Measurements from ENCODE around the gene RBSN. TPM values are rescaled to one million over a fixed set of nuclear protein-coding genes. Genes with fewer than 3 reads are reported as not detected.

The RBSN gene
- total RNA-seq, 1 donor from 2014 or later: 29.0 TPM

- intact Hi-C loops (cut with micrococcal nuclease): no loop called here
- Mint-ChIP-seq H3K27me3 (peaks cover under 1% of the 10 kb centered on the region), H3K36me3 (ENCODE audit: low read depth) (no peaks in the 10 kb centered on the region), H3K27ac (no peak overlapping the region), H3K4me3 (no peak overlapping the region), H3K4me1 (peaks cover 4% of the 10 kb centered on the region), H3K9me3 (no peaks in the 10 kb centered on the region)
- no peak for TF ChIP-seq CTCF (IDR thresholded peaks at IDR 0.05)
- ATAC-seq (ENCODE audit: low read depth) (no peak), DNase-seq (no peak)
- POLR2A ChIA-PET: no interaction called here
- CTCF ChIA-PET: no interaction called here
These were observed 23.0 kb upstream of the RBSN start for GRCh38 chr3:15121936-15122335.

DNA sequence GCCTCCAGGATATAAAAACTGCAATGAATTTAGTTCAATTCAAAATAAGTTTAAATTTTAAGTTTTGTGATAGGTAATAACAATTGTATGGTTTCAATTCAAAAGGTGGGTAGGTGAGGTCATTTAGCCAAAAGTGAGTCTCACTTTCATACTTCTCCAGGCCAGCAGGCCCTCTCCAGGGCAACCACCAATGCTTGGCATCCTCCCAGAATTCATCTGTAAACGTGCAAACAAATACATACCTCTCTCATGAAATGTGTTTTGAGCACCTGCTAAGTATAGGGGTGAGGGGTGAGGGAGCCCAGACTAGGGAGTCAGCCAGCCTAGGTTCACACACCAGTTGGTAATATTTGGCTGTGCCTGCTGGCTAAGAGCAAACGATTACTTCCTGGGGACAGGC lies 22.0 kb upstream of the RBSN start:
- ChIA-PET CTCF (no interaction called here), POLR2A (no interaction called here)
- no peak overlapping the region for H3K27ac Mint-ChIP-seq
- no peaks in the 10 kb centered on the region for H3K27me3 Mint-ChIP-seq
- H3K4me3 Mint-ChIP-seq: no peak overlapping the region
- no peaks in the 10 kb centered on the region for H3K9me3 Mint-ChIP-seq
- DNase-seq (no peak), ATAC-seq (ENCODE audit: low read depth) (no peak)
- no peaks in the 10 kb centered on the region for H3K36me3 Mint-ChIP-seq (ENCODE audit: low read depth)
- intact Hi-C loops (cut with micrococcal nuclease): no loop called here
- no peak for TF ChIP-seq CTCF (IDR thresholded peaks at IDR 0.05)
- peaks cover 4% of the 10 kb centered on the region for H3K4me1 Mint-ChIP-seq

DNA sequence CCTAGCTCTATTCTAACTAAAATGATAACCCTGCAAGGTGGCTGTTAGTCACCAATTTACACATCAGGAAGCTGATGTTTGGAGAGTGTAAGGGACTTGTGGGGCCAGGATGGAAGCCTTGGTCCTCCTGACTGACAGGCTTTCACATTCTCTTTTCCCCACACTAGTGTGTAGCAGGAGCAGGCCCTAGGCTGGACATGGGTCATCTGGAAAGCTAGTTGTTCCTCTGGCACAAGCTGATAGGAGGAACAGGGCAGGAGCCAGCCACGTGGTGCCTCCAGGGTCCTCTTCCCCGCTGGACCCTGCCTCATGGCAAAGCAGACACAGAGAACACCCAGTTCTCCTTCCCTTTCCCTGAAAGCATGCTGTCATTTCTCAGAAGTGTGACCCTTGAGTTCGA lies 18.1 kb upstream of the RBSN start:
- no peak overlapping the region for H3K4me3 Mint-ChIP-seq
- no peak for DNase-seq
- no peaks in the 10 kb centered on the region for H3K27me3 Mint-ChIP-seq
- ATAC-seq (ENCODE audit: low read depth): no peak
- intact Hi-C loops (cut with micrococcal nuclease): no loop called here
- no peak overlapping the region for H3K27ac Mint-ChIP-seq
- peaks cover 4% of the 10 kb centered on the region for H3K4me1 Mint-ChIP-seq
- no peaks in the 10 kb centered on the region for H3K36me3 Mint-ChIP-seq (ENCODE audit: low read depth)
- H3K9me3 Mint-ChIP-seq: no peaks in the 10 kb centered on the region
- ChIA-PET CTCF (interaction anchor here (0.5 to 1.7 kb wide), 2 partner anchors 10 to 86 kb away, joined by 3 to 8 read pairs; no protein-coding TSS in a partner anchor), POLR2A (no interaction called here)
- no peak for TF ChIP-seq CTCF (IDR thresholded peaks at IDR 0.05)

DNA sequence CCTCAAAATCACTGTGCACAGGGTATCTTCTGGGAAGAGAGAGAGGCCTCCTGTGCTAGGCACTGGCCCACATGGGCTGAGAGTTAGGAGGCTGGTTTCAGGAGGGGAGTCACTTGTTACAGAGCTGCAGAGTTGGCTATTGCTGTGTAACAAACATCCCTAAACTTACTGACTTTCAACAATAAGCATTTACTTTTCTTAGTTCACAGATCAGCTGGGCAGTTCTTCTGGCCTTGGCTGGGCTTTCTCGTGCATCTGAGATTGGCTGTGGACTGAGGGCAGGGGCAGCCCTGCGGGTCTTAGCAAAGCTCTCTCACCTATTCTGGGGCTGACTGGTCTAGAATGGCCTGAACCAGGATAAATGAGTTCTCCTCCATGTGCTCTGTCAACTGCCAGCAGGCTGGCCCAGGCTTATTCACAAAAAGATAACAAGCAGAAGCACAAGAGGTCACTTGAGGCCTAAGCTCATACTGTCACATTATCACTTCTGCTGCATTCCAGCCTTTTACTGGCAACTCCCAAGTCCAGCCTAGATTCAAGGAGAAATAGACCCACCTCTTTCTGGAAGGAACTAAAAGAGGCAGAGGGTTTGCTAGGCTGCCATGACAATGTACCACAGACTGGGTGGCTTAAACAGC lies 17.2 kb upstream of the RBSN start:
- POLR2A ChIA-PET: interaction anchor here (0.5 kb wide), 1 partner anchor 50 kb away, joined by 5 read pairs; no protein-coding TSS in a partner anchor
- no peak for TF ChIP-seq CTCF (IDR thresholded peaks at IDR 0.05)
- CTCF ChIA-PET: no interaction called here
- DNase-seq: no peak
- no peak overlapping the region for H3K4me3 Mint-ChIP-seq
- H3K27ac Mint-ChIP-seq: no peak overlapping the region
- H3K4me1 Mint-ChIP-seq: peaks cover 4% of the 10 kb centered on the region
- H3K9me3 Mint-ChIP-seq: no peaks in the 10 kb centered on the region
- no peaks in the 10 kb centered on the region for H3K36me3 Mint-ChIP-seq (ENCODE audit: low read depth)
- H3K27me3 Mint-ChIP-seq: no peaks in the 10 kb centered on the region
- no peak for ATAC-seq (ENCODE audit: low read depth)
- intact Hi-C loops (cut with micrococcal nuclease): no loop called here

GRCh38 chr3:15114466-15115358 lies 15.8 kb upstream of the RBSN start:
- intact Hi-C loops (cut with micrococcal nuclease): no loop called here
- no peak for ATAC-seq (ENCODE audit: low read depth)
- Mint-ChIP-seq H3K36me3 (ENCODE audit: low read depth) (no peaks in the 10 kb centered on the region), H3K4me3 (no peak overlapping the region), H3K9me3 (no peaks in the 10 kb centered on the region), H3K4me1 (peaks cover 4% of the 10 kb centered on the region), H3K27me3 (no peaks in the 10 kb centered on the region), H3K27ac (no peak overlapping the region)
- POLR2A ChIA-PET: no interaction called here
- DNase-seq: no peak
- CTCF ChIA-PET: no interaction called here
- no peak for TF ChIP-seq CTCF (IDR thresholded peaks at IDR 0.05)

Measured in activated B cell treated with CpG ODN at 0.5 μM for 24 hours (primary cell).